Effector memory CD4-positive, alpha-beta T cell (primary cell): ENCODE data around the gene PRDM15.

ENCODE experiments used
- DNase-seq, 3 donors: peaks; one replicate each; pipeline ENCODE4 v3.0.0-alpha.2; 2020
- H3K27ac ChIP-seq: 2 replicates; pipeline ENCODE4 v1.7.0; 2013; ENCODE audit warnings: mild to moderate bottlenecking, low read length, moderate library complexity; ENCODE audit not compliant: insufficient read depth, poor library complexity, severe bottlenecking
- H3K27me3 ChIP-seq: replicated peaks from 2 replicates; pipeline ENCODE4 v1.7.0; 2013; ENCODE audit warnings: mild to moderate bottlenecking, low read length; ENCODE audit not compliant: insufficient read depth, control insufficient read depth, poor library complexity, severe bottlenecking
- H3K36me3 ChIP-seq: 2 replicates; pipeline ENCODE4 v1.7.0; 2013; ENCODE audit warnings: mild to moderate bottlenecking, low read length, moderate library complexity; ENCODE audit not compliant: control insufficient read depth, insufficient read depth
- H3K4me1 ChIP-seq: 2 replicates; pipeline ENCODE4 v1.7.0; 2013; ENCODE audit warnings: low read length, mild to moderate bottlenecking; ENCODE audit not compliant: control insufficient read depth, insufficient read depth, poor library complexity, severe bottlenecking
- H3K4me3 ChIP-seq: 2 replicates; pipeline ENCODE4 v1.7.0; 2013; ENCODE audit warnings: low read length, low read depth, mild to moderate bottlenecking; ENCODE audit not compliant: insufficient read depth, poor library complexity, severe bottlenecking
- H3K9me3 ChIP-seq: 2 replicates; pipeline ENCODE4 v1.7.0; 2013; ENCODE audit warnings: mild to moderate bottlenecking, low read length, moderate library complexity; ENCODE audit not compliant: control insufficient read depth

Gene PRDM15

DNA sequence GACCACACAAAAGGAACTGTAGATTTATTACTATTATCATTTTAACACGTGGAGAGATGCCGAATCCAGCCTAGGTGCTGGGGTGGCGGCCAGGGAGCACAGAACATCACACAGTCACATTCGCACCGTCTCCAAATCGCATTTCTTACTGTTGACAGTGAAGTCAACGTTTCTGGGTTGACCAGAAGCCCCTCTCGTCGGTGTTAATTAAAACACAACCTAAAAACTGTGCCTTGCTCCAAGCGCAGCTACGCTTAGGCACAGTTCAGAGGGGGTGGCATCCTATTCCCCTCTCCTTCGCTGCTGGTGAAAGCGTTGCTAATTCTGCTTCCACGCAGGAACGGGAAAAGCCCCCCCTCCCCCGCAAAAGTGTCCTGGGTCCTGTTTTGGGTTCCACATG lies 116.4 kb downstream of the PRDM15 start:
- H3K27ac ChIP-seq, result no peak overlapping the region
- no peak overlapping the region for H3K4me3 ChIP-seq
- H3K27me3 ChIP-seq, result peaks cover 43% of the 10 kb centered on the region

GRCh38 chr21:41761934-41762635 lies 117.1 kb downstream of the PRDM15 start:
- Histone ChIP-seq H3K27me3 (peaks cover 42% of the 10 kb centered on the region), H3K36me3 (no peaks in the 10 kb centered on the region), H3K4me3 (no peak overlapping the region), H3K9me3 (no peaks in the 10 kb centered on the region), H3K27ac (no peak overlapping the region), H3K4me1 (peaks cover 2% of the 10 kb centered on the region)
- DNase-seq, result no peak

More for the DNA sequence above, 116.4 kb downstream of the PRDM15 start:
- Histone ChIP-seq H3K36me3 (no peaks in the 10 kb centered on the region), H3K9me3 (no peaks in the 10 kb centered on the region), H3K4me1 (peaks cover 9% of the 10 kb centered on the region)
- DNase-seq, result no peak

GRCh38 chr21:41761211-41761933 lies 117.8 kb downstream of the PRDM15 start:
- Histone ChIP-seq H3K4me1 (no peaks in the 10 kb centered on the region), H3K4me3 (no peak overlapping the region), H3K9me3 (no peaks in the 10 kb centered on the region), H3K27me3 (peaks cover 35% of the 10 kb centered on the region), H3K27ac (no peak overlapping the region), H3K36me3 (no peaks in the 10 kb centered on the region)
- DNase-seq, result no peak

DNA sequence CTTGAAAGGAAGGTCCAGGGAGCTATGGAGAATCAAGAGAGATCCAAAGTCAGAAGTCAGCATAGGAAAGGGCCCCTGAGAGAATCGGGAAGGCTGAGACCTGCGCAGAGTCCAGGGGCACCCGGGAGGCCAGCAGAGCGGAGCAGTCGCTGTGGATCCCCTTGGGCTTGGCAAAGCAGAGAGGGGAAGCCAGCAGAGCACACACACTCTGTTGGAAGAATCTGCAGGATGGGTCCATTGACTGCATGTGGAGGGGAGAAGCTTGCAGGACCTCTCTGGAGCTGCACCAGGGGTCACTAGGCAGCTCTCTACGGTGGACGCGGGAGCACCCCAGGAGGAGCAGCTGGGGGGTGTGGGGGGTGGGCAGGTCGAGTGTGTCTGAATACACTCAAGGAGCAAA lies 118.7 kb downstream of the PRDM15 start:
- H3K27me3 ChIP-seq, result peaks cover 33% of the 10 kb centered on the region
- H3K4me3 ChIP-seq, result no peak overlapping the region
- H3K9me3 ChIP-seq, result no peaks in the 10 kb centered on the region
- no peaks in the 10 kb centered on the region for H3K4me1 ChIP-seq
- H3K27ac ChIP-seq, result no peak overlapping the region
- H3K36me3 ChIP-seq, result no peaks in the 10 kb centered on the region
- no peak for DNase-seq

DNA sequence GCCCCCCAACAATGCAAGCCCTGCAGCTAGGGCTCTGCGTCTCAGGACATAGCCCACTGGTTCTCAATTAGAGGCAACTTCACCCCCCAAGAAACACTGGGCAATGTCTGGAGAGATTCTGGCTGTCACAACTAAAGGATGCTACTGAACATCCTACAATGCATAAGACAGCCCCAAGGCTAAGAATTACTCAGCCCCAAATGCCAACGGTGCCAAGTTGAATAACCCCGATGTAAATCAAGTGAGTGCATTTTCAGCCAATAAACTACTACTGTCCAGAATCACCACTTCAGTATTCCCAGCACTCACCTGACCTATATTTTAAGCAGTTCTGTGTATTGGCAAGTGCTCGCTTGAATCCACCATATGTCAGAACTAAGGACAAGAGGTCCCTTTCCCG lies 119.2 kb downstream of the PRDM15 start:
- no peak for DNase-seq
- no peaks in the 10 kb centered on the region for H3K9me3 ChIP-seq
- H3K27me3 ChIP-seq, result peaks cover 33% of the 10 kb centered on the region
- H3K27ac ChIP-seq, result no peak overlapping the region
- no peaks in the 10 kb centered on the region for H3K36me3 ChIP-seq
- no peak overlapping the region for H3K4me3 ChIP-seq
- no peaks in the 10 kb centered on the region for H3K4me1 ChIP-seq

- no peak for DNase-seq
- no peaks in the 10 kb centered on the region for H3K36me3 ChIP-seq
- peaks cover 33% of the 10 kb centered on the region for H3K27me3 ChIP-seq
- no peak overlapping the region for H3K4me3 ChIP-seq
- no peaks in the 10 kb centered on the region for H3K9me3 ChIP-seq
- no peaks in the 10 kb centered on the region for H3K4me1 ChIP-seq
- H3K27ac ChIP-seq, result no peak overlapping the region
Measured at GRCh38 chr21:41759214-41759840, 119.8 kb downstream of the PRDM15 start.

GRCh38 chr21:41758550-41758949 lies 120.6 kb downstream of the PRDM15 start:
- Histone ChIP-seq H3K4me3 (no peak overlapping the region), H3K9me3 (no peaks in the 10 kb centered on the region), H3K4me1 (no peaks in the 10 kb centered on the region), H3K27me3 (peaks cover 31% of the 10 kb centered on the region), H3K36me3 (no peaks in the 10 kb centered on the region), H3K27ac (no peak overlapping the region)
- DNase-seq, result no peak

GRCh38 chr21:41755934-41756773 lies 123.0 kb downstream of the PRDM15 start:
- Histone ChIP-seq H3K9me3 (no peaks in the 10 kb centered on the region), H3K27ac (no peak overlapping the region), H3K4me3 (no peak overlapping the region), H3K27me3 (peaks cover 11% of the 10 kb centered on the region), H3K36me3 (no peaks in the 10 kb centered on the region), H3K4me1 (no peaks in the 10 kb centered on the region)
- no peak for DNase-seq

GRCh38 chr21:41755258-41755933 lies 123.7 kb downstream of the PRDM15 start:
- Histone ChIP-seq H3K27me3 (peaks cover 6% of the 10 kb centered on the region), H3K4me1 (no peaks in the 10 kb centered on the region), H3K9me3 (no peaks in the 10 kb centered on the region), H3K4me3 (no peak overlapping the region), H3K27ac (no peak overlapping the region), H3K36me3 (no peaks in the 10 kb centered on the region)
- no peak for DNase-seq
